ENCODE data around the gene FGFBP2.

FGFBP2 gene

DNA sequence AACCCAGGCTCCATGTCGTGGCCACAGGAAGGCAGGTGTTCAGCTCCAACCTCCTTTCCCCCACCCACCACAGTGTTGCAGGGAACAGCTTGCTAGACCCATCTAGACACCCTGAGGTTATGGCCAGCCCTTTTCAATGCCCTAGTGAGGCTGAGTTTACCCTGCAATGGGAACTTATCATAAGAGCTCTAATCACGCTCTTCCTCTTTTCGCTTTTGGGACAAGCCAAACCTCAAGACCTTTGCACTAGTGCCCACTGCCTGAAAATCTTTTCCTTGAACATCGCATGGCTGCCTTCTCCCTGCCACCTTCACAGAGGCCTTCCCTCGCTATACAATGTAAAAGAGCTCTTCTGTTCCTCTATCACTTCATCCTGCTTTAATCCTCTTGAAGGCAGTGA, 2.4 kb upstream of the FGFBP2 start:
- DNase-seq: no peak

DNA sequence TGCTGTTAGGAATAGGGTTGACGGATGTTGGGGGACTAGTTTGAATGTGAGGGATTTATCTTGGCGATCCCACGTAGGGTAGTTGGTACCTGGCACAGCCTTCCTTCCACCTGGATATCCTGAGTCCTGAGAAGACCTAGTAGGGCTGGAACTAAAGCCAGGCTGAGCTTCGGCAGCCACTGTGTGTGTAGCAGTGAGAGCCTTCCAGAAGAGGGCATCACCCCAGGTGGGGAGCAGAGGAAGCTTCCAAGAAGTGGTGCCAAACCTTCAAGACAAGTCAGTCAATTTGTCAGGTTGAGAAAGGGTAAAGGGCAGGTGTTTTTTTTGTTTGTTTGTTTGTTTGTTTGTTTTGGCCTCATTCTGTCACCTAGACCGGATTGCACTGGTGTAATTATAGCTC, 1.2 kb upstream of the FGFBP2 start:
- DNase-seq: no peak

DNA sequence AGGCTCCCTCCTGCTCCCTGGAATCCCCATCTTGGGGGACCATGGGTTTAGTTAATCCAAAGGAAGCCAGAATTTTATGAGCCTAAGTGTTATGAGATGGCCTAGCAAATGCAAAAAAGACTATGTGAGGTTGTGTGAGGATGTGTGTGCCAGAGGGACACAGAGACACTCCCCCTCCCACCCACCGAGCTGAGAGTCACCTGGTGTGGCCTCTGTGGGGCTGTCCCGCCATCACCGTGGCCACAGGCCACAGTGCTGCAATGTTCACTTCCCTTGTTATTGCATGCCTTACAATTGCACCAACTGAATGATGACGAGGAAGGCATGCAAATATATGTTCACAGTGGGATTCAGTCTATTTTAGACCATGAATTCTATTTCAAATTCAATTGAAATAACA, 601 bp upstream of the FGFBP2 start:
- no peak for DNase-seq

- no peak for DNase-seq
These were observed 1.0 kb downstream of the FGFBP2 start for GRCh38 chr4:15961781-15962510.

DNA sequence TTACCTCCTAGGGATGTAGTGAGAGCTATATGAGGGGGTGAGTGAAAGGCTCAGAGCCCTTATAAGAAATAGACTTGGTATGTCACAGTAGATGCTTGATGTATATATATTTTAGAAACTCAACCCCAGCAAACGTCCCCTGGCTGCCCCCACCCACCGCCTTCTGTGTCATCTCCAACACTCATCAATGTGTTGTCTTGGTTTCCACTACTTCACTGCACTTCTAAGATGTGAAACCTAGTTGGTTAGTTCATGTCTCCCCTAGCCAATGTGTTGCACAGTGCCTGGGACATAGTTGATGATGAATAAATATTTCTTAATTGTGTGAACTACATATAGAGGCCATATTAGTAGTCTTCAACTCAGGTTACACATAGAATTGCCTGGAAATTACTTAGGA, 4.4 kb downstream of the FGFBP2 start:
- no peak for DNase-seq

DNA sequence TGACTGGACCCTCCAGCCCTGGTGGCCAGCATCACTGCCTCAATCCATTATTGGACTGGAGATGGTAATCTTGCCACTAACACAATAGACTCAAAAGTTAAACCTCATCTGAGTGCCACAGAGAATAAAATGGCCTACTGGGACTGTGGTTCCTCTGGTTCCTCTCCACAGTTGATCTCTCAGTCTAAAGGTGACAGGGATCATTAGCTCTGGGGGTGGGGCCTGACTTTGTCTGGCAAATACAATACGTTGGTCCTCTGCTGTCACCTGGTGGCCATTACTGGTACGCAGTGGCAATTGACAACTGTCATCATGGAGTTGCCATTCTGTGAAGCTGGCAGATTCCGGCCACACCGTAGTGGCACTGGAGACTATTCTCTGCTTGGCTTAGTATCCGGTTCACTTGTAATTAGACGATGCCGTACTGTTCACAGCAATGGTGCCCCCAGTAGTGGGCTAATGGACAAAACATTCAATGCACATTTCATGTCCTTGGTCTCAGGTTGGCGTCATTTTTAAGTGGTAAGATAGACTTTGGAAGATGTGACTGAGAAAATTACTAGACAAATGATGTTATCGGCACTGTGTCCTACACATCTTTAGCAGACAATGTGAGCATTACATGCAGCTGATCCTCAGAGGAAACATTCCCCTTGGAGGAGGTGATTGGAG, 6.7 kb downstream of the FGFBP2 start:
- peak; percentile 1 for DNase-seq

GRCh38 chr4:15955670-15956069, 7.3 kb downstream of the FGFBP2 start:
- DNase-seq: no peak

DNA sequence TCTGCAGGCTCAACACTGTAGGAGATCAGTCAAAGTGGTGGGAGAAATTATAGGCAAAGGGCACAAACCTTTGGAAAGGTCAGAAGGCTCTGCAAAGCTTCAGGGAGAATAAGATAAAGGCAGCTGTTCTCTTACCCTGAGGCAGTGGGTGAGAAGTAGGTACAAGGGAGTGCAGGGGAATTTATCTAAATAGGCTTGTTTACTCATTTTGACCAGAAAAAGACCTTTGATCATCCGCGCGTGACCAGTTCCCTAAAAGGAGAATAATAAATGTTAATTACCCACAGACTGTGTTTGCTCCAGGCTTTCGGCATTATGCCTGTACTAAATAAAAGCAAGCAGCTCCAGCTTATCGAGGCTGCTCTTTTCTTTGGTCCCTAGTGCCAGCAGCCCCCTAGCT, 9.3 kb downstream of the FGFBP2 start:
- DNase-seq: no peak

DNA sequence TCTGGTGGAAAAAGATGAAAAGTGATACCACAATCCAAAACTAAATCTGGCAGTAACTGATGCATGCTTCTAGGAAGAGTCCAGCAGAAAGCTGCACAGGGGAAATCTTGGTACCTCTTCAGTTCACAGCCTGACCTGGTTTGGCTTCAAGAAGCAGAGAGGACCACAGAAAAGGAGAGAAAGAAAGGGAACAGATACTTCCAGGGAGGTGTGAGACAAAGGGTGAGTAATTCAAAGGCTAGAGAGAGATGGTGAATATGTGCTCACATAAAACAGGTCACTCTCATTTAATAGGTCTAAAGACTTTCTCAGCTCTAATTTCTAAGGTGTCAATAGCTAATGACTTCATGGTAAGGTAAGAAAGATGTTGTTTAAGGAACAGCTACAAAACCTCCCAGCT, 11.2 kb downstream of the FGFBP2 start:
- DNase-seq: no peak

DNA sequence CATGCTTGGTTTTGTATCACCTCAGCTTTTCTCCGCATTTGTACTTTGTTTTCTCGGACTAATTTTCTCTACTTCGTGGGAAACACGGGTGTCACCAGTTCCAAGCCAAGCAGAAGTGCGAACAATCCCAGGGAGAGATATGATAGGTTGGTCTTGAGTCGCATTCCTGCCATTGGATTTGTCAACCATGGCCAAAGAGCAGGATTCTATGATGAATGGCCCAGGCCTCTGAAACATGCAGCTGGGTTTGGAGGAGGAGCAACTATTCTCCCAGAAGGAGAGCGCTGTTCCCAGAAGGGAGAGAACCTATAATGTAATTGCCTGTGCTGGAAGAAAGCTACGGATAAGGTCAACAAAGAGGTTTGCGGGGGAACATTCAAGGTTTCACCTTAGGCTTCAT, 14.1 kb downstream of the FGFBP2 start:
- no peak for DNase-seq

DNA sequence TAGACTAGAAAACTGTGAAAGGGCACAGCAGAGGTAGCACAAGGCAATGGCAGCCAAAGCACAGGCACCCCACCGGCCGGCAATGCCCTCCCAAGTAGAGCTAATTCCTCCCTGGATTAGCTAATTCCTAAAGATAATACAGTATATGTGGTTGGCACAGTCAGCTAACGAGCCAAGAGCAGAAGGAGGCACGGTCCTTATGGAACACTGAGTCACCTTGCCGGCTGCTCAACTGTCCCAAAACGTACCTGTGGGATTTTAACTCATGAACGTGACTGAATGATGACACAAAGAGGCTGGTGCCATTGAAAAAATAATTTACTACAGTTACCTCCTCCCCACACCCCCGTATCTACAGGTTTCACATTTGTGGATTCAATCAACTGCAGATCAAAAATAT, 15.3 kb downstream of the FGFBP2 start:
- DNase-seq: no peak

GRCh38 chr4:15945516-15945915, 17.5 kb downstream of the FGFBP2 start:
- no peak for DNase-seq

GRCh38 chr4:15944895-15945294, 18.1 kb downstream of the FGFBP2 start:
- DNase-seq: no peak

- DNase-seq: no peak
These were observed 20.7 kb downstream of the FGFBP2 start for GRCh38 chr4:15942283-15942682.

GRCh38 chr4:15938640-15939039, 24.3 kb downstream of the FGFBP2 start, which contains the start of gene FGFBP1:
TSS of gene FGFBP1 (minus strand) at chr4:15938740. CDS start at chr4:15936632, 2,108 bp downstream.
- no peak for DNase-seq

GRCh38 chr4:15938182-15938581, 24.8 kb downstream of the FGFBP2 start:
- no peak for DNase-seq

DNA sequence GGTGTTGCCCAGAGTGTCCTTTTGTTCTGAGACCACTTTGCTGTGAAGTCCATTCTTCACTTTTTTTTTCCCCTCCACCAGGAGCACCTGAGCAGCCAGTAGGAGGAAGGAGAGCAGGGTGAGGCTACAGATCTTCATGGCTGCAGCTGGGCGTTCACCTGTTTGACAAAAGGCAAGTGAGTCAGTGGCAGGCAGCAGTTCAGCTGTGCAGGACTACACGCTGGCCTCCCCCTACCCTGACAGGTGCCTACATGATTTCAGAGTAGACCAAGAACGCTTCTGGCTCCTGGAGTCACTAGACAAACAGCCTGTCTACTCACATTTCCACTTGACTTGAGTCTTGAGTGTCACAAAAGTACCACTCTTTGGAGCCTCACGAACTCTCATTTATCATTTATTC, 26.5 kb downstream of the FGFBP2 start:
- no peak for DNase-seq

- no peak for DNase-seq
These were observed 27.2 kb downstream of the FGFBP2 start for GRCh38 chr4:15935504-15936402.

- no peak for DNase-seq
These were observed 28.7 kb downstream of the FGFBP2 start for GRCh38 chr4:15934259-15934658.

DNA sequence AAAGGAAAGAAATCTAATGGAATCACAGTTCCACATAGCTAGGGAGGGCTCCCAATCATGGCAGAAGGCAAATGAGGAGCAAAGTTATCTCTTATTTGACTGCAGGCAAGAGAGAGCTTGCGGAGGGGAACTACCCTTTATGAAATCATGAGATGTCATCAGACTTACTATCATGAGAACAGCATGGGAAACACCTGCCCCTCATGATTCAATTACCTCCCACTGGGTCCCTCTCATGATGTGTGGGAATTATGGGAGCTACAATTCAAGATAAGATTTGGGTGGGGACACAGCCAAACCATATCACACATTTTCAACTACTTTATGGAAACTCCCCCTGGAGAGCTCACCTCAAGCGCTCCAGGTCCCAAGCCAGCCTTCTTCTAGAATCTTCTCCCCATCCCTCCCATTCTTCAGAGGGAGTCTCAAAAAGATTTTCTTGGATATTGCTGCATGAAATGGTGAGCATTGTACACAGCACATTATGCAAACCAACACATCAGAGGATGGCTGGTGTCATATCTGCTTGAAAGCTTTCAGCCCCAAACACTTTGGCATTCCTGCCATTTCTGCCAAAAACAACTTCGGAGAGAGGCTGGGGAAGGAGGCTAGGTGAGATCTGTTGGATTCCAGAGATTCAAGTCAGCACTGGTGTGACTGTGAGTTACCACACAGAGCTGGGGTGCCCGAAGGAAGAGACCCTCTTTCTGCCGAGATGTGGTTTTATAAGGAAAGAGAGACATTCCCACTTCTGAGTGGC, 31.3 kb downstream of the FGFBP2 start:
- DNase-seq: no peak

- no peak for DNase-seq
These were observed 32.7 kb downstream of the FGFBP2 start for GRCh38 chr4:15930314-15930713.

DNA sequence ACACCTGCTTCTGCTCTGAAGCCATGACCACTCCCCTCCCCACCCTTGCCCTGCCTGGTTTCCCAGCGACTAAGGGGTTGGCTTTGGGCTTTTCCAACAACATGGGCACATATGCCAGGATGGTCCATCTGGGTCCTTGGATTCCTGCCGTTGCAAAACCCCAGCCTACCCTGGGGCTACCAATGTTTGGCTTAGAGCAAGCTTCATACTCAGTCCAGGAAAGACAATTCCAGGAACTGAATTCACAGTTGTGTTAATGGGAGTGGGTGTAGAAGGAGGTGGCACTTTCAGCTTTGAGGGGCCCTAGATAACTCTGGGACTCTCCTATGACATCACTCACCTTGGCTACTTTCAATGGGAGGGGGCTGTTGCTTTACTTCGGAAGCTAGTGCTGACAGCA, 33.4 kb downstream of the FGFBP2 start:
- DNase-seq: no peak

- no peak for DNase-seq
These were observed 34.1 kb downstream of the FGFBP2 start for GRCh38 chr4:15928883-15929282.

Data from NCI-H1694 treated with DMSO at 0.1 percent for 48 hours (cell line).